NCI-H128 (cell line): ENCODE measurements around the gene TMEM88.

ENCODE experiments used
- DNase-seq: peaks from one replicate; lab custom pipeline; 2025; ENCODE audit not compliant: unreplicated experiment; lab: John Stamatoyannopoulos, UW

TMEM88 gene

DNA sequence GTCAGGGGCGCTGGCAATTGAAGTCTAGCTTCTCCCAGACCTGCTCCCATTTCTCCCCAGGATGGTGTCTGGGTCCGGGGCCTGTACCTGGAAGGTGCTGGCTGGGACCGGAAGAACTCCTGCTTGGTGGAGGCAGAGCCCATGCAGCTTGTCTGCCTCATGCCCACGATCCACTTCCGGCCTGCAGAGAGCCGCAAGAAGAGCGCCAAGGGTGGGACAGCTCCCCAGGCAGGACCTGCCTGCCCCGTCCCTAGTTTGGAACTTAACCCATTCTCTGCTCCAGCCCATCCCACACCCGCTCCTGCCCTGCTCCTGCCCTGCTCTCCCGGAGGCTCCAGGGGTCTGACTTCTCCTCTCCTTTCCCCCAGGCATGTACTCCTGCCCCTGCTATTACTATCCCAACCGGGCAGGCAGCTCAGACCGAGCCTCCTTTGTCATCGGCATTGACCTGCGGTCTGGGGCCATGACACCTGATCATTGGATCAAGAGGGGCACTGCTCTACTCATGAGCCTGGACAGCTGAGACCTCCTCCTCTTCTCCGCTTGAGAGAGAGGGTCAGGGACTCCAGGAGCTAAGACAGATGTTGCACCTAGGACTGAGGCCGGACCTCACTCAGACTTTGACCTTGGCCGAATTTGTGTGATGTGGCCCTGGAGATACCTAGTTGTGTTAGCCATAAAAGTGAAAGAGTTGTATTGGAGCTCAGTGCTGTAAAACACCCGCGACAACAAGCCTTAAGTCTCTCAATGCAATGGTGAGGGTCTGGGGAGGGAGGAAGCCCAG lies 21.7 kb upstream of the TMEM88 start:
- DNase-seq: no peak

DNA sequence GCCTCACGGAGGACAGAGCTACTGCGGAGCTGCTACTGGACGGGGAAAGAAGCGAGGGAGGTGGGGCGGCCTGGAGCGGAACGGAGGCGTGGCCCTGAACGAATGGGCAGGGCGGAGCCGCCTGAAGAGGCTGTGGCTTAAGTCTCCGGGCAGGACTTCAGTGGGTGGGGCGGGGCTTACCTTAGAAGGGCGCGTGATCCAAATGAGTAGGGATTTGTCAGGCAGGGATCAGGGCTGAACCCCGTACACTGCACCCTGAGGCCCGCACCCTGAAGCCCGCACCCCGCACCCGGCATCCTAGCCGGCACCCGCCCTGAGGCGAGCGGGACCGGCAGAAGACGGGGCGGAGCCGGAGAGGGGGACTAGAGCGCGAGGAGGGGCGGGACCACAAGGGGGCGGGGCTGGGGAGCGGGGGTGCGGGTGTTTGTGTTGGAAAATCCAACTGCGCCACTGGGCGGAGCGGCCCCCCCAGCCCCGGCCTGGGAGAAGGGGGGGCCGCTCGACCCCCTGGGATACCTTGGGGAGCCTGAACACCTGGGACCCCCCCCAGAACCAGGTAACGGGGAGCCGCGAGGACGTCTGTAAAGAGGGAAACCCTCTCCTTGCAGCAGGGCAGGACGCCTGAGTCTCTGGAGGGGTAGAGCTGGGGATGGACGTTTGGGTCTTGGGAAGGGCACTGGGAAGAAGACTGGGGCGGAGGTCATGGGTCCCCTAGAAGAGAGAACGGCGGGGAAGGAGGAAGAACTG lies 20.9 kb upstream of the TMEM88 start, which contains the start of gene KDM6B:
Gene KDM6B (plus strand): TSS at position 423 of the 747 bp plus-strand sequence. CDS start 11,338 bp downstream, outside the sequence.
- DNase-seq: peak; percentile 70

DNA sequence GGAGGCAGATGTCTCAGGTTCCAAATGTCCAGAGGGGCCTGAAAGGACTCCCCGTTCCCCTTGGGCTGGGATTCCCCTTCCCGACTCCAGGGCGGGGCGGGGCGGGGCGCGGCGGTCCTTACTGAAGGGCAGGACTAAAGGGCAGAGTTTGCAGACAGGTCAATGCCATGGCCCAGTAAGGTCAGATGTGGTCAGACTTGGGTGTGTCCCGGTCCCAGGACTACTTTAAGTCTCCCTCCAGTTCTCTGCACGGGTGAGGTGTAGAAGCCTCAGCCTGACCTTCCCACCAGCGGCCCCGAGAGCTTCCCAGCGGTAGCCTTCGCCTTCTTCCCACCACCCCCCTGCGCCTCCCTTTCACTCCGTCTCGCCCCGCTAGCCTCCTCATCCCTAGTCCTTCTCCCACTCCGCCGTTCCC lies 20.3 kb upstream of the TMEM88 start:
- DNase-seq: no peak

DNA sequence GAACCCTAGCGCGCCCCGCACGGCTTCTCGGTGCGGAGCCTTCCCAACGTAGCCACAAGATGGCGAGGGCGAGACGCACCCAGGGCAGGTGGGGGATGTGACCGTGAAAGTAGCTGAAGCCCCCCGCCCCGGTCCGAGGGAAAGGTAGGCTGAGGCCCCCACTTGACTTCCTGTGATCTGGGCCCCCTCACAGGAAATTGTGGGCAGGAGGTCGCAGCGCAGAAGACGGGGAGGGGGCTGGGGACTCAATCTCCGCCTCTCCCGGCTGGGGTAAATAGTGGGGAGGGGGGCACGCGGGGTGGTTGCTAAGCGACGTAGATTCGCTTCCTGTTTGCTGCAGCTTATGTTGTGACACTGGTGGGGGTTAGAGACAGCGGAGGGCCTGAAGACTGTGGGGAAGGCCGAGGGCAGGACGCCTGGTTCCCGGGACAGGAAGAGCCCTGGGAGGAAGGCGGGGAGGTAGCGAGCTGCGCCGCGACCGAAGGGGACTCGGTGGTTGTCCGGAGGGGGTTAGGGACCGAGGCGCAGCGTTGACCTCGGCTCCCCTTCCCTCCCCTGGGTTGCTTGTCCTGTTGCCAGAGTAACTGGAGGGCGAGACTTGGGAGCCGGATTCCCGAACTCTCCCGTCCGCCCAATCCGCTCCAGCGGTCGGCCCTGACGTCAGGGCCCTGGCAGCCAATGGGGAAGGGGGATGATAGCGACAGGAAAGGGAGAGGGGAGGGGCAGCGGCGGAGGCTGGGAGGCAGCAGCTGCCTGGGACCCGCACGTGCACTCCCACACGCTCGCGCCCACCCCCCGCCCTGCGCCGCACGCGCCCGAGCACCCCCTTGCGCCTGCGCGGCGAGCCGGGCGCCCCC lies 19.7 kb upstream of the TMEM88 start:
- peak; percentile 89 for DNase-seq

DNA sequence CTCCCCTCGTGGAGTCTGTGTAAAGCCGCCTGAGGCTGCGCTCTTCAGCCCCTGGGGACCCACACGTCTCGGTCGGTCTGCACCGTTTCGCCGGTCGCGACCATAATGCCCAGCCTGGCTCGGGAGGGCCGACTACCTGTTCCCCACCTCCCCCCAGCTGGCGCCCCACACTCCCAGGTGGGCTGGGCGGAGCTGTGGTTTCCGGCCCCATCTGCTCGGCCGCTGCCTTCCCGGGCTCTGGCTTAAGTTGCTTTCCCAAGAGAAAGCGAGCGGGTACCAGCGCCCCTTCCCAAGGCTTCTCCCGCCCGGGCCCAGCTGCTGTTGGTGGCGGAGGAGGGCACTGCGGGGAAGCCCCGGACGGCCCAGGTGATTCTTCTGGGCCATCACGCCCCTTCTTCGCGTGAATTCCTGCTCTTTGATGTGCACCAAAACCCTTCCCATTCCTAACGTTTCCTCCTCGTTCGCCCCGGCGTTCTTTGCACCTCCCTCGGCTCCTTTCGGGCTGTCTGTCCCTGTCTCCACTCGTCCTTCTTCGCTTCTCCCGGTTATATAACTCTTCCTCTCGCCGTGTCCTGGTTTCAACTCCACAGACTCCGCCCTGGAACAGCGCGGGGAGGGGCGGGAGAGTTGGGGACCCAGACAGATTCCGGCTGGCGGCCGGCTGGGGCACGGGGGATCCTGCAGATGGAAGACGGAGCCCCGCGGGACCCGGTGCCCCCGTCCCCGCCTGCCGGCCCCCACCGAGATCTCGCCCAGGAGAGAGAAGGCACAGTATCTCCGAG lies 18.9 kb upstream of the TMEM88 start:
- no peak for DNase-seq

DNA sequence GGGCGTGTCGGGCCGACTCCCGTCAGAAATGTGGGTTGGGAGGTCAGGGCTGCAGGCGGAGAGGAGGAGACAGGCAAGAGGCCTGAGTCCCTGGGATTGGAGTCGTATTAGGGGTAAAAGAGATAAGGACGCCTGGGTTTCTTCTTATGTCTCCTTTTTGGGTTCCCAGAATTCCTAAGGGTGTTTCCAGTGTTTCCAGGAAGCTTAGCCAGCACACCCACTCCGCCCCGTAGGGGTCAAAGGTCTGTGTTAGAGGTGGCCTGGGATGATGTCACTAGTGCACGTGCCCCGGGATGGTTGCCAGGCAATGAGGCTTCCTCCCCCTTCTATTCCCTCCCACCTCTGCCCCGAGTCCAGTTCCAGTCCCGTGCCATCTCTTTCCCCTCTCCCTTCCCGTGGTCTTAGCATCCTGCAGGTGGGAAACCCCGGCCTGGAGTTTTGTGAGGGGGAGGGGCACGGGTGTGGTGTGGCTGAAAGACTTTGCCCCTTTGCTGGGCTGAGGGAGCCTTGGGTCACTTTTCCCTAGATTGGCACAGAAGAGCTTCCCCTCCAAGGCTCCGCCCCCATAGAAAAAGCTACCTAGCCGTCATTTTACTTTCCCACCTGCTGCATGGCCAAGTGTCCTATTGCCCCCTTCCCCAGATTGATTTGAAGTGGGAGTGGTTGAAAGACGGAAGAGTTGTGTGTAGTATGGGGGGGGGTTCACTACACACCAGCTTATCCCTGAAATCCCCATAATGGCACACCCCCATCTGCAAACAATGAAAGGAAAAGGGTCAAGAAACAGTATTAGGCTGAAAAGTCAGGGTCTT lies 18.1 kb upstream of the TMEM88 start:
- peak; percentile 86 for DNase-seq

DNA sequence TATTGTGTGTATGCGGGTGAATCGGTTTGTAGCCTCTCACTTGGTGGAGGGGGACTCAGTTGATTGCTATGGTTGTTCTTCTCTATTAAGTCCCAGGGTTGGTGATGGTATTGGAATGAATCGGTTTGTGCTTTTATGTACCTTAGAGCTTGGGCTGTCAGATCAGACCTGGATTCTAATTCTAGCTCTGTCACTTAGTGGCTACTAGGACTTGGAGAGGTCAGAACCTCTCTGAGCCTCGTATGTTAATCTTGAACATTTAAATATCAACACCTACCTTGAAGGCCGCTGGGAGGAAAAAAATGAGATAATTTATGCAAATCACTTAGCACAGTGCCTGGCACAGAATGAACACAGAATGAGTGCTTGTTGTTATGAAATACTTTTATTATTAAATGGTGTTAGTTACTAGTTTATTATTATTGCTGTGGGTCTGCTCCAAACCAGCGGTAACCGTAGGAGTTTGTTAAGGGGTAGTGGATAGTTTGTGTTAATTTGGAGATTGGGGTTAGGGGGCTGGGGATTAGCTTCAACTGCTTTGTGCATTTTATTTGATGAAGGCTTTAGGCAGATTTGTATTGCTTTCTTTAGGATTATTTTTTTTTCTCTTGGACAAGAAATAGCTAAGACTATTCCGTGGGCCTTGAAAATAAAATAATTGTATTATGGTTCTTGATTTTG lies 17.3 kb upstream of the TMEM88 start:
- no peak for DNase-seq

DNA sequence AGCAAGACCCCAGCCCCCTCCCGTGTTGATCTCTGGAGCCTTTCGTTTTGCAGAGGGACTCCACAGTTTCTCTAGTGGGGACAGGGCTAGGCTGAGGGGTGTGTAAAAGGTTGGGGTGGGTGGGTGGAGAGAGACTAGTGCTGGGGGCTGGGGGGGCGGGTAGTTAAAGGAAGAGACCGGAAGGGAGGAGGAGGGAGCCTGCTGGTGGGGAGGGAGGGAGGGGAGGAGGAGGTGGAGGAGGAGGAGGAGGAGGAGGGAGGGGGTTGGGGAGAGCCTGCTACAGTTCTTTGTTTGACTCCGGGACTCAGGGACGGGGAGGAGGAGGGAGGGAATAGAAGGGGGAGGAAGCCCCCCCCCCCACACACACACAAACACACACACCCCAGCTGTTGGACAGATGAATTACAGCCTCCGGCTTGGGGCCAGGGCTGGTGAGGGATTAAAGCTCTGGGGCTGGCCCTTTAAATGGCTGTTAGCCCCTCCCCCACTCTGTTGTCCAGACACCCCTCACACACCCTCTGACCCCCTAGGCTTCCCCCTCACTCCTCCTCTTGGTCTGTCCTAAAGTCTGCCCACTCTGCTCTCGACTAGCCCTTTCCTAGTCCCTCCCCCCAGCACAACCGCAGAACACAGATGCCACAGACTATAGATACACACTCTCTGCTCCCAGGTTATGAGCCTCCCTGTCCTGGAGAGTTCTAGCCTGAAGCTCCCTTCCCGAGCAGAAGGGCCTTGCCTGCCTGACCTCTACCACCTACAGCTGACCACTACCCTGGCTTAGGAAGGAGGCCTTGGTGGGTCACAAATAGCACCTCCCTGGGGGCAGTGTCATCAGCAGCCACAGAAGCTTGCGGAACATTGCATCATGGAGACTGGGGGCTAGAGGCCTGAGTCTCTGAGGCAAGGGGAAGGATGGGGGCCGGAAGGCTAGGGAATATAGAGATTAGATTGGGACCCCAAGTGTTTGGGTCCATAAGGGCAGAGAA lies 16.5 kb upstream of the TMEM88 start:
- DNase-seq: no peak

DNA sequence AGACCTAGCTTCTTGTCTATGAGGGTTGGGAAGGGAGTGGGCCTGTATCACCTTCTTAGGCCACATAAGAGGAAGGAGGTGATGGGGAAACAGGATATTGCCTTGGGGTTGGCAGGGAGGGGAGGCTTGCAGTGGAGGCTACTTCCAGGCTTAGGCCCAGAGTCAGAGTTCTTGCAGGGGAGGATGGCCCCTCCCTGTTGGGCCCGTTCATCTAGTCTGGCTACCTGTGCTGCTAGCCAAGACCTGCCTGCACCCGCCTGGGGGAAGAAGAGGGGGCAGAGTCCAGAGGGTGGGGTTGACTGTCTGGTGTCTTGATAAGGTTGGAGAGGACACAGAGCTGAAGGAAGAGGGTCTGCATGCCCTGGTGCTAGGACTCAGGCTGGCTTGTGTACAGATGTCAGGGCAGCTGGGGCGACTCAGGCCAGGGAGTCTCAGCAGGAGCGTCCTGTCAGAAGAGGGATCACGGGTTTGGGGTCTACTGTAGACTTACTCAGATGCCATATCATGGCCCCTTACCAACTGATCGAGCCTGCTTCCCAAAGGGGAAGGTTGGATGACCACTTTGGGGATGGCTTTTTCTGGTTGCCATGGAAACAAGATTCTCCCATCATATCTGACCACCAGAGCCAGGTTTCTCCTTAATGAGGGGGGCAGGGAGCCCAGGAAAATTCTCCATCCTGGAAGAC lies 15.5 kb upstream of the TMEM88 start:
- DNase-seq: no peak

DNA sequence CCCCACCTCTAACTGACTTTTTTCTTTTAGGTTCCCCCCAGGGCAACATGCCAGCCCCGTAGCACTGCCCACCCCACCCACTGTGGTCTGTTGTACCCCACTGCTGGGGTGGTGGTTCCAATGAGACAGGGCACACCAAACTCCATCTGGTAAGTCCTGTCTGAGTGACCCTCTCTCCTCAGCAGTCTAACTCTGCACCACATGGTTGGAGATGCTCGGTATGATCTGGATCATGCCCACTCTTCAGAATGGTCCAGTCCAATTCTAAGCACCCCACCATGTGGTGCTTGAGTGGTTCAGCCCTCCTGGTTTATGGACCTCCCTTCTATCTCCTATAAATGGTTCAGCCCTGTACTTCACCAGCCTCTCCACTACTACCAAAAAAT lies 15.0 kb upstream of the TMEM88 start:
- DNase-seq: no peak

DNA sequence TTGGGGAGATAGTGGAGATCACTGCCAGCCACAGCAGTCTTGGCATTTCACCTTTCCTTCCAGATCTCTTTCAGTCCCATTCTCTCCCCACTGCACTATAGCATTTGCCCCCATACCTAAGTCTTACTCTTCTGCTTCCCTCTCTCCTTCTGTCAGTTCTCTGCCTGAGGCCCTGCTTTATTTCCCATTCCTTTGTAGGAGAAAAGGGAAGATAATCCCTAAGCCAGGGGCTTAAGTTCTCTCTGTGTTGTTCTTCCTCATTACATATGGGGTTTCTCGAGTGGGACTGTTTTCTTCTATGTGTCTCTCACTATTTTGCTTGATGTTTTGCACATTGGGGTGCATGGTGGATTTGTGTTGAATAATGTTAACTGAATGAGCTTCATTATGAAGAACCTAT lies 14.4 kb upstream of the TMEM88 start:
- no peak for DNase-seq

DNA sequence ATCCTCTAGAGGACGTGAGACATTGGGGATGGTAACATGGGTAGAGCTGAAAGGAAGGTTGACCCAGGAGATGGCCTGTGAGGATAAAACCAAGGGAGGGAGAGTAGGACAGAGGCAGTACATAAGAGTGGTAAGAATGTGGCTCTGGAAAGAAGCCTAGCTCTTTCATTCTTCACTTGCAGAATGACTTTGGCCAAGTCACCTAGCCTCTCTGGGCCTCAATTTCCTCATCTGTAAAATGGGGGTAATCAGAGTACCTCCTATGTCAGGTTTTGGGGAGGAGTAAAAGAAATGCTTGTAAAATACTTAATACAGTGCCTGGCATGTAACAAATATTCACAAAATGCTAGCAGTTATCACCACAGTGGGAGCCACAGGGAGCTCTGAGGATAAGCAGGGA lies 14.0 kb upstream of the TMEM88 start:
- DNase-seq: no peak

DNA sequence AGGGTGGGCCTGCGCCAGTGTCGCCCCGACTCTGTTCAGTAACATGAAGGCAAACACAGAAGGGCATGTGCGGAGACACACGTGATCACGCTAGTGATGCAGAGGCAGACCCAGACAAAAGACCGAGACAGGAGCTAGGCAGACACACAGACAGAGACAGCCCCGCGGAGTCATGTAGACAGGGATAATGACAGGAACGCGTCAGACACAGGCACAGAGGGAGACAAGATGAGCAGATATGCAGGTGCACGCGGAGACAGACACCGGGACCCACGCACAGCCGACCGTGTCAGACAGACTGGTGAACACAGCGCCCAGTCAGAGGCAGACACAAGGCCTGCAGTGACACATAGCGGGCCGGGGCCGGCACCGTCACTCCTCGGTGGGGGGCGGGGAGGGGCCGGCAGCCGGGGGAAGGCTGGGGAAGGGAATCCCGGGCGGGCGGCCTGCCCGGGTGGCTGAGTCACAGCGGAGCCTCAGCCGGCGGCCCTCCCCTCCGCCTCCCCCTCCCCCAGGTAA lies 13.4 kb upstream of the TMEM88 start:
- no peak for DNase-seq

DNA sequence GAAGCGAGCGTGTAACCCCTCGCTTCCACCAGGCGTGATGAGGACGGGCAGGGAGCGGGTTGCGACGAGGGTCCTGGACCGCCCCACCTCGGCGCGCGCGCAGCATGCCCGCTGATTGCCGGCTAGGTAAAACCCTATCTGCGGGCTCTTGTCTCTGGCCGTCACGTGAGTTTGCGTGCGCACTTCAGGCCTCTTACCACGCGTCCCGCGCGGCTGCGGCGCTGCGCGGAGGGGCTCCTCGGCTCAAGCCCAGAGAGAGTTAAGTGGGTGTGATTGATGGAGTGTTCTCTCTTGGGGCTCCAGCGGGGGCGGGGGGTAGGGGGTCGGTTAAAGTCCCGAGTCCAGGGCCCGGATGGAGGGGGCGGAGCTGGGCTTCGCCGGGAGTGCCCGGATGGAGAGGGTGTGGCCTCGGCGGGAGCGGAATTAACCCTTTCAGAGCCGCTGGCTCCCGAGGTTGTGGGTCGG lies 12.9 kb upstream of the TMEM88 start:
- DNase-seq: peak; percentile 83

DNA sequence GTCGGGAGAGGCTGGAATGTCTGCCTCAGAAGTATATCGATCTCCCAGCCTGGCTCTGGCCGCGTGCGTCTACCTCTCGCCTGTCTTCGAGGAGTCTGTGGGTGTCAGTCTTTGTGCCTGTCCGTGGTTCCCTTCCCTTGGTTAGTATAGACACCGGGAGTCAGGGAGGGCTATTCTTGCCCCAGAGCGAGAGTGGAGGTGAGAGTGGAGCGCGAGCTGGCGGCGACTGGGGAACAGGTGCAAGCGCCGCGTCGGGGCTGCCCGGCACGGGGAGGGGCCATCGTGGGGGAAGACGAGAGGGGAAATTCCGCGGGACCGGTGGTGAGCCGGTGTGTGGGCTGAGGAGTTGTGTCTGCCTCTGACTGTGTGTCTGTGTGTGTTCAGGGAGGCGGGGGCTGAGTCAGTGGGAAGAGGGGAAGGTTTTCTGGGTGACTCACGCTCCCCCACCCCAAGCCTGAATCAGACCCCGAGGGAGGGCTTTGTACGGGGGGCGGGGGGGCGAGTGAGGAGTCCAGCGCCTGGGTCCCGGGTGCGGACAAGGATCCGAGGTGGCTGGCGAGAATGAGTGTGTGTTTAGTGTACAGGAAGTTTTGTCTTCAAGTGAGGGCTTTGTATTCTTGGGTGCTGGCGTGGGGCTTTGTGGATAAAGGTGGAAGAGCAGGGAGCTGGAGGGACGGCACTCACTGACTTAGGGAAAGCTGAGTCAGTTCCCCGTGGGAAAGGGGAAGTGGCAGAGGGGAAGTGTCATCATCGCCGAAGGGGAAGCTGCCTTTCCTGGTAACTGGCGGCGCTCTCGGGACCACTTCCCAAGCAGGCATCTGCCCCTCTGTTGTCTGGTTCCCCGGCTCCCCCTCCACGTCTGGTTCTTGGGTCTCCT lies 12.2 kb upstream of the TMEM88 start:
- no peak for DNase-seq

DNA sequence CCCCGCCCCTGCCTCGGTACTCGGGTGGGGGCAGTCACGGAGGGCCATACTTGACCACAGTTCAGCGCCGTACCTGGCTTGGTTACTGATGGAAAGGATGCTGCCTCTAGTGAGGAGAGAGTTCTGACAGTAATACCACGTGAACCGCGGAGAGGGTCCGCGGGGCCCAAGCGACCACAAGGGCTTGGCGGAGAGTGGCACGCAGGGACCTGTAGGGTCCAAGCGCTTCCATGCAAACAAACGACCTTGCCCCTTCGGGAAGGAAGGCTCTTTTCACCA lies 11.7 kb upstream of the TMEM88 start:
- DNase-seq: no peak
